GM06990 (cell line): Measurements from ENCODE around the gene CRNKL1.

Source experiments
- DNase-seq: peaks from one replicate; pipeline ENCODE4 v3.0.0-alpha.2; 2011; ENCODE audit not compliant: insufficient read length; ENCODE audit errors: extremely low read depth
- H3K27me3 ChIP-seq: replicated peaks from 2 replicates; pipeline ENCODE4 v1.6.0; 2011; ENCODE audit warnings: low read length; ENCODE audit not compliant: control insufficient read depth, insufficient read depth
- H3K36me3 ChIP-seq: 2 replicates; pipeline ENCODE4 v1.5.1; 2011; ENCODE audit warnings: low read length; ENCODE audit not compliant: control insufficient read depth, insufficient read depth
- H3K4me3 ChIP-seq: replicated peaks from 2 replicates; pipeline ENCODE4 v1.5.1; 2011; ENCODE audit warnings: low read depth, mild to moderate bottlenecking, control low read depth, low read length
- CTCF ChIP-seq: IDR thresholded peaks from 2 replicates; pipeline ENCODE4 v1.5.1; 2011; ENCODE audit warnings: low read length, control low read depth, mild to moderate bottlenecking, inconsistent platforms; ENCODE audit not compliant: insufficient read depth, poor library complexity, severe bottlenecking

Gene CRNKL1

DNA sequence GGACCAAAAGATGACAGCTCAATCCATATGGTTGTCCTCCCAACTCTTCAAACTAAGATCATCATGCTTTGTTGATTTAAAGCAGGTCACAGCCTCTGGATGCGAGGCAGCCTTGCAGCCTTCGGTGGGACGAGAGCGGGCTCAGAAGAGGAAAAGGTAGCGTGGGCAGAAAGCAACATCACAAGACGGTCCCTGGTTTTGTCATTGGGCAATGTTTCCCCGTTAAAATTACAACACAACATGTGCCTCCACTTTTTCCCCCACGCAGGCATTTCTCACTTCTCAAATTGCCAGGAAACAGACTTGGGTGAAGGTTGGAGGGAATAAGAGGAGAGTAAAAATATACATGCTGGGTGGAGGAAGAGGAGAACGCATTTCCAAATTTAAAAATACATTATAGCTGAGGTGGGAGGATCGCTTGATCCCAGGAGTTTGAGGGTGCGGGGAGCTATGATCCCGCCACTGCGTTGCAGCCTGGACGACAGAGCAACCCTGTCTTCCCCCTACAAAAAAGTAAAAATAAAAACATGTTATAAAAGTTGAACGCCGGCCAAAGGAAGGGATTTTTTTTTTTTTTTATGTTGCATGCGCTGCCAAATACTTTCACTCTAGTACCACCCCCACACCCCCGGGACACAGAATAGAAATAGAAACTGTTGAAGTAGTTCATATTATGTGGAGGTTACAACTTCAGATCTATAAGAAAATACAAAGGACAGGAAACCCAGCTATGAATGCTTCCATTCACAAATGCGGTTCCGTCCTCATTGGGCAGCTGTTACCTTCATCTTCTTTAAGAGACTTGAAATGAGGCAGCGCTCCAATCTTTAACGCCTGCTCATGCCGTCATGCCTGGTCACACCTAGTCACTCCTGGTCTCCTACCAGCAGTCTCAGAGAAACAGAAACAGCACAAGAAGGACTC is 49.0 kb downstream of the CRNKL1 start:
- Histone ChIP-seq H3K27me3 (peaks cover 2% of the 10 kb centered on the region), H3K36me3 (no peaks in the 10 kb centered on the region), H3K4me3 (0 out of 2 replicates have a peak overlapping the region, but pooled peaks have one; percentile 2)
- TF ChIP-seq CTCF = no peak
- peak; percentile 50 for DNase-seq

- H3K4me3 ChIP-seq = no peak overlapping the region
- no peaks in the 10 kb centered on the region for H3K36me3 ChIP-seq
- peaks cover 2% of the 10 kb centered on the region for H3K27me3 ChIP-seq
- no peak for DNase-seq
- no peak for TF ChIP-seq CTCF
These were observed 49.9 kb downstream of the CRNKL1 start for GRCh38 chr20:20002101-20002998.

DNA sequence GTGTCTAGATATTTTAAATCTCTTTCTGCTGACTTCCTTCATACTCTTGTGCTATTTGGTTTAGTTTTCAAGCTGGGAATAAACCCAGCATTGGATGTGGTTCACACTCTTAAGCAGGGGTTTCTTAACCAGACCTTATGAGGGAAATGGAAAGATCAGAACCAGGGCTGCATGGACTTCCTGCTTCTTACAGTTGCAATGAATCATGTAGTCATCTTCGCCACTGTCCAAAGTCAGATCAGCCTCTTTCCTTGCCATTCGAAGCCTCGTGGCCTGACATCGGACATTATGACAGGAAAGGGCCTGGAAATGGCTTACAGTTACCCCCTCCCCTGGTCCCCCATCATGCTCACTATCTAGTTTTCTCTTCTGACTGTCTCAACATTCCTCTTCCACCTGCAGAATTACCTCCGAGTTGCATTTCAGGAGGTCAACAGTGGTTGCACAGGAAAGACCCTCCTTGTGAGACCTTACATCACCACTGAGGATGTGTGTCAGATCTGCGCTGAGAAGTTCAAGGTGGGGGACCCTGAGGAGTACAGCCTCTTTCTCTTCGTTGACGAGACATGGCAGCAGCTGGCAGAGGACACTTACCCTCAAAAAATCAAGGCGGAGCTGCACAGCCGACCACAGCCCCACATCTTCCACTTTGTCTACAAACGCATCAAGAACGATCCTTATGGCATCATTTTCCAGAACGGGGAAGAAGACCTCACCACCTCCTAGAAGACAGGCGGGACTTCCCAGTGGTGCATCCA is 51.9 kb downstream of the CRNKL1 start:
- no peak for TF ChIP-seq CTCF
- H3K4me3 ChIP-seq = no peak overlapping the region
- H3K27me3 ChIP-seq = peaks cover 2% of the 10 kb centered on the region
- DNase-seq = no peak
- H3K36me3 ChIP-seq = no peaks in the 10 kb centered on the region

GRCh38 chr20:19998990-19999705 is 53.1 kb downstream of the CRNKL1 start:
- H3K36me3 ChIP-seq = no peaks in the 10 kb centered on the region
- peaks cover 2% of the 10 kb centered on the region for H3K27me3 ChIP-seq
- H3K4me3 ChIP-seq = no peak overlapping the region
- no peak for TF ChIP-seq CTCF
- DNase-seq = no peak

DNA sequence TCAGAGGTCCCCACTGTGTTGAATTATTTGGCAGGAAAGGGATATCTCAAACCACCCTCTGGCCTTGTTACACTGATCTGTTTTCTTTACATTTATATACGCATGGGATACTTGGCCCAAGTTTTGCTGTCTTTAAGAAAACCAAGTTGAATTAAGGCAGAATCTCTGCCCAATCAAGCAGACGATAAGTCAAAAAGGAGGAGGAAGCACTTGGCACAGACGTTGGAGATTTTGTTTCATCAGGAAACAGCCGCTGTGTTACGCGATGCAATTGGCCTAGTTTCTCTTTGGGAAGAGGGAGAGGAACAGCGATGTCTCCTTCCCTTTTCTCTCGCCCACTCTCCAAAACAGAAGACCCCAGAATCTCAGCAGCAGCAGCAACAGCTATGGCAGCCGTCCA is 55.3 kb downstream of the CRNKL1 start:
- DNase-seq = no peak
- Histone ChIP-seq H3K36me3 (no peaks in the 10 kb centered on the region), H3K4me3 (no peak overlapping the region), H3K27me3 (peaks cover 2% of the 10 kb centered on the region)
- no peak for TF ChIP-seq CTCF
